GM18526 (cell line): ENCODE measurements around the gene MICAL2.

ENCODE experiments used
- POLR2A ChIP-seq: IDR thresholded peaks from 3 replicates; pipeline ENCODE4 v1.6.1; 2011; ENCODE audit not compliant: insufficient read length; ENCODE audit errors: extremely low read depth

The MICAL2 gene

DNA sequence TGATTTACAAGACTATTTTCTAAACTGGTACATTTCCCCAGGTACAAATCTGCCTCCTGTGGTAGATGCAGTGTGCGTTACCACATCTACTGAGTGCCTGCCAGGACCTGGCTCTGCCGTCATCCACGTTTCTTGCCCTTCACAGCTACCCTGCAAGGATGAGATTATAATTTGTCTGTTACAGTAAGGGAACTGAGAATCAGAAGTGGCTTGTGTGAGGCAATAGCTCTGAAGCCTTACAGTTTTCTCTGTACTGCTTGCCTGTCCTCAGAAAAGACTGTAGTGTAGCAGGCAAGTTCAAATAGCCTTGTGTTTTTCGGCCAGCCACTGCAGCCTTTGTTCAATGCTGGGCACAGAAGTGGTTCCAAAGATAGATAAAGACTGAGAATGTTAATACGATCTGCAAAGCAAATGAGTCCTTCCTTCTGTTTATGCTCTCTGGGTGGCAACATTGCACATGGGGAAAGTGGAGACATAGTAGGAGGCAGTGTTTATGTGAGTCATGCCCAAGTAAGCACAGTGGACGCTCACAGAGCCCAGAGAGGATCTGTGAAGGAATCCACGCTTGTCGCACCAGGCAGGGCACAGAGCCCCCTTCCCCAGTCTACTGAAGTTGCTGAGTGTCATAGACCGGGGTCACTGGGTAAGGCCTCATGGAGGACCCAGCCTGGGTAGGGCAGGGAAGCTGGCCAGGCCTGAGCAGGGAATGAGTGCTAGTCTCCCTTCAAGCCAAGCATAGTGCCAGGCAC, 49.1 kb downstream of the MICAL2 start:
- TF ChIP-seq POLR2A, result no peak

DNA sequence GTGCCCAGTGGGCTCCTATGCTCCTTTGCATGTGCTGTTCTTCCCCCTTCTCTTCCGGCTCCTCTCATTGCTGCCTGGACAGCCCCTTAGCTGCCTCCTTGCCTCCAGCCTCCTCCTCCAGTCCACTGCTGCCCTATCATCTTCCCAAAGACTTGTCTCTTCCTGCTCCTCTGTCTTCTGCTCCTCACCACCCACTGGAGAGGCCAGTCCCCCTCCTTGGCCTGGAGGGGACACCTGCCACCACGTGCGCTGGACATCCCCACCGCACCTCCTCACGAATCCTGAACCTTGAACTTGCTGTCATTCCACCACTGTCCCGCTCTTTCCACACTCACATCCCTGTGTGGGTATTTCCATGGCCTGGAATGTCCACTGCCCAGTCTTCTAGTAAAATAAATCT, 49.8 kb downstream of the MICAL2 start:
- no peak for TF ChIP-seq POLR2A

DNA sequence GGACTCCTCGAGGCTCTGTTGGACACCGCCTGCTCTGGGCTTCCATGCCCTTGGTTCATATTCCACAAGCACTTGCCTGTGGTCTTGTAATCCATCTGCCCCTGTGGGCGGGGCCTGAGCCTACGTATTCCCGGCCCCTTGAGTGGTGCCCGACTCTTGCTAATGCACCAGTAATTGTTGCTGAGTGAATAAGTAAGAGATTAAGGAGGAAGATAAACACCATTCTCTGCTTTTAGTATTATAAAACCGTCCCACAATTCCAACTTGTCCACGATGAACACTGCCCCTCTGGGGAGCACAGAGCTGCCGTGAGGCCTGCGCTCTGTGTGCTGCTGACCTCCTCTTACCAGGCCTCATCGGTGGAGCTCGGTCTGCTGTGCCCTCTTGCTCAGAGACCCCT, 50.3 kb downstream of the MICAL2 start:
- TF ChIP-seq POLR2A, result no peak

DNA sequence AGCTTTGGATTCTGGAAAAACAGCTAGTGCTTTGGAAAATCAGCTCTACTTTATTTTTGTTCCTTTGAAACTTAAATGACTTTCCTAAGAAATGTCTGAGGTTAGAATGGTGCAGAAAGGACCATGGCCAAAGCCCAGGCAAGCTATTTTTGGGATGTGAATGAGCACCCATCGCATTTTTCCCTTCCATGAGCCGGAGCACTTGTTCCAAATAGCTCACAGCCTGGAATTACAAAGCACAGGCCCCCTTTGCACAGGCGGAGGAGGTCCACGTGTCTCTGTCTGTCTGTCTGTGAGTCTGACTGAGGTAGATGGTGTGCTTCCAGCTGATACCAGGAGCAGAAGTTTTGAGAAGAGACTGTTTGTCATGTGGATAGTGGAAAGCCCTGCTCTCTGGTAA, 50.7 kb downstream of the MICAL2 start:
- no peak for TF ChIP-seq POLR2A

DNA sequence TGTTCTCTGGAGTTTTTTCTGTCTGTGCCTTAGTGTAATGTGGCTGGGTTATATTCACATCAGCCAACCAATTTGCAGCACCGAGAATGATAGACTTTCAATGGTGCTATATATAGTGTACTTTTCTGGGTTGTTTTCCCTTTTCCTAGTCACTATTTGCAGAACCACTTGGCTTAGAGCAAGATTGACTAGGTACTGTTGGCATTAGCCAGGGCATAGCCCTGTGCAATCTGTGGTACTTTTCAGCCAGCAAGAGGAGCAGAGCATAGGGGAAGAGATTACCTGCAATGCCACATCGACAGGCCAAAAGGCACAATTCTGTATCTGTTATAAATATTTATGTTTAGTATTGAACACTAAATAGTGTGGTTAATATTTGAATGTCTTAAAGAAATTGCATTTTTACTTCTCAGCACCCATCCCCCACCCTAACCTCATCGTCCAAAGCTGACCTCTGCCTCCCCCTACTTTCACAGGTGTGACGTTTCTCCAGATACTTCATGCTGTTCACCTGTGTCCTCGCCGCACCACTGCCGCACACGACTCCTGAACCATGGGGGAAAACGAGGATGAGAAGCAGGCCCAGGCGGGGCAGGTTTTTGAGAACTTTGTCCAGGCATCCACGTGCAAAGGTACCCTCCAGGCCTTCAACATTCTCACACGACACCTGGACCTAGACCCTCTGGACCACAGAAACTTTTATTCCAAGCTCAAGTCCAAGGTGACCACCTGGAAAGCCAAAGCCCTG, 51.4 kb downstream of the MICAL2 start:
- no peak for TF ChIP-seq POLR2A

DNA sequence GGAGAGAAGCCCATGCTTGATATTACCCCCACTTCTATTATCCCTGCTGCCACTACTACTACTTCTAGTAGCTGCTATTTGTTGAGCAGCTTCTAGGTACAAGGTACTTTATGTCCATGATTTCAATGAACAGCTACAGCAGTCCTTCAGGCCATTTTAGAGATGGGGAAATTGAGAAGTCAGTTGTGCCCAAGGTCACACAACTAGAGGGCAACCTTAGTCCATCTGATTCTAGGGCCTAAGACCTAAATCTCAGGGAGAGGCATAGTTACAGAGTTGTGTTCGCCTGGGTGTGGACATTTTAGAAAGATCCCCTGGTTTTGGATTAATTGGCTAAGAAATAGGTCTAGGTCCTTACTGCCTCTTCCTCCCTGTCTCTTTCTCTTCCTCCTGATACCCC, 52.3 kb downstream of the MICAL2 start:
- no peak for TF ChIP-seq POLR2A

DNA sequence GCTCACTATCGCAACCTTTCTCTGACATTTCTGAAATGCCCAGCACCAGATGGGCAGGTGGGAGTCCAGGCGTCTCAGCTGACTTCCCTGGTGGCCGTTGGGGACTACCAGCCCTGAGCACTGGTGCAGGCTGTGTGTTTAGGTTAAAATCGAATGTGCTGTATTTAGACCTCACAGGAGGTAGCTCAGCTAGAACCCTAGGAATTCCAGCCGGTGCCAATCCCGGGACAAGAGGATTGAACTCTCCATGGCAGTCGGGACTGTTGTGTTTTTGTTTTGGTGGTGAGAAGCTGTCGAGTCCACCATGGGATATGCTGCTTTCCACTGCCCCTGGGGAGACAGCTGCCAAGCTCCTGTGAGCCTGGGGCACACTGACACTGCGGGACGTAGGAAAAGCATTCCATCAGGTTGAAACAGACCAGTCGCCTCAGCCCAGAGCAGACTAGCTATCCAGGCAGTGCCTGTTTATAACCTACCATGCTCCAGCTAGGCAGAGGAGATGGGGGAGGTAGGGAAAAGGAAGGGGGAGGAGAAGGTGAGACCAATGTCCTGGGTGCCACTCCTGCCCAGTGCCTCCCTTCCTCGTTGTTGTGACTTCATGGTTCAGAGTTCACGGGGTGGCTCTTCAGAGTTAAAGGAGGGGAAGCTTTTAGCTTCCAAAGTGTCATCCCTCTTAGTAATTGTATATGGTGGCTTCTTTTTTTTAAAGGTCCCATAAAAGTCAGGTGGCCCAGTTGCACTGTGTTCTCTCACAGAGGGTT, 53.0 kb downstream of the MICAL2 start:
- no peak for TF ChIP-seq POLR2A

DNA sequence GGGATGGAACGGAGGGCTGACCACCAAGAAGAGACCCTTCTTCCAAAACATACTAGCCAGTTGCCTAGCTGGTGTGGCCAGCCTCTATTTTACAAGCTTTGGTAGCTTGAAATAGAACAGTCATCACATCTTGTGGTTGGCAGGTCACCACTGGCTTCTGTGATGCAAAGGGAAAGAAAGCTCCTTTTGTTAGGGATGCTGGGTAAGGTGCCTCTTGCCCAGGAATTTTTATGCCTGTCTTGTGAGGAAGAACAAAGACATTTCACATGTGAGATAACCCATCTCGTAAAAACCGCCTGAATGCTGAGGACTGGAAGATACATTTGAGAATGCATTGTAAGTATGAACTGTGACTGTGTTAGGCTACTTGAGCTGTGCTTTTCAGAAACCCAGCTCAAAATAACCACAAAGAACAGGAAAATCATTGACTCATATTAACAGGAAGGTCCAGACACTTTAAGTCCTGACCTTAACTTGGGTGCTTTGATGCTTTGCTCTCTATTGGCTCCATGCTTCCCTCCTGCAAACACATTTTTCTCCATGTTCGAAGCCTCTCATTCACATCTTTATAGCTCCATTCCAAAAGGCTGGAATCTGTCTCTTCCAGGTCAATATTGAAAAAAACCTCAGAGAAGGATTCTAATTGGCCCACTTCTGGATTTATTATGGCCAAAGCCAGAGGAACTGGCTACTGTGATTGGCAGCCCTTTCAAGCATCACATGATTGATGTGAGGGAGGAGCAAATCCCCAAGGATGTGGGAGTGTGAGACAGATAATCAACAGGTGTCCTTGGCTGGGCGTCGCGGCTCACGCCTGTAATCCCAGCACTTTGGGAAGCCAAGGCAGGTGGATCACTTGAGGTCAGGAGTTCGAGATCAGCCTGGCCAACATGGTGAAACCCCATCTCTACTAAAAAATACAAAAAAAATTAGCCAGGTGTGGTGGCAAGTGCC, 53.9 kb downstream of the MICAL2 start:
- TF ChIP-seq POLR2A, result no peak

DNA sequence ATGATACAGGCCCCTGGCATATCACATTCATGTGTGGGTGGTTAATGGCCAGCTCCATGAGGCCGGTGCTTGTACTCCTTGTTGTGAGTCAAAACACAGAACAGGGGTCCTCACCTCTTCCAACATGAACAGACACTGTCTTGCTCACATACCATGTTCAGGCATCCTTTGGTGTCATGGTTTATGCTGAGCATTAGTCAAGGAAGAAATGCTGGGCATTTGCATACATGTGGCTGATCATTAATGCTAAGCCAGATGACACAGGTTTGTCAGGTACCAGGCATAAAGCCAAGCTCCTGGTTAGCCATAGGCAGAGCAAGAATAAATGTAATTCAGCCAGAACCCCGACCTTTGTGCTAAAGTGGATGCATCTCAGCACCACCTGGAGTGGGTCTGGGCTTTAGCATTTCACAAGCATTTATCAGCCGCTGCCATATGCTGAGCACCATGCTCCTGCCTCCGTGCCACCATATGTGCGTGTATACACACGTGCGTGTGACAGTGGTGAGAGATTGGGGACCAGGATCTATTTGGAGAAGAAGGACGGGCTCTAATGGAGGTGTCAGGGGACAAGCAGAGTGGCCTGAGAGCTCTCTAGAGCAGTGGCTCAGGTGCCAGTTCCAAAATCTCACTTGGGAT, 55.0 kb downstream of the MICAL2 start:
- no peak for TF ChIP-seq POLR2A

DNA sequence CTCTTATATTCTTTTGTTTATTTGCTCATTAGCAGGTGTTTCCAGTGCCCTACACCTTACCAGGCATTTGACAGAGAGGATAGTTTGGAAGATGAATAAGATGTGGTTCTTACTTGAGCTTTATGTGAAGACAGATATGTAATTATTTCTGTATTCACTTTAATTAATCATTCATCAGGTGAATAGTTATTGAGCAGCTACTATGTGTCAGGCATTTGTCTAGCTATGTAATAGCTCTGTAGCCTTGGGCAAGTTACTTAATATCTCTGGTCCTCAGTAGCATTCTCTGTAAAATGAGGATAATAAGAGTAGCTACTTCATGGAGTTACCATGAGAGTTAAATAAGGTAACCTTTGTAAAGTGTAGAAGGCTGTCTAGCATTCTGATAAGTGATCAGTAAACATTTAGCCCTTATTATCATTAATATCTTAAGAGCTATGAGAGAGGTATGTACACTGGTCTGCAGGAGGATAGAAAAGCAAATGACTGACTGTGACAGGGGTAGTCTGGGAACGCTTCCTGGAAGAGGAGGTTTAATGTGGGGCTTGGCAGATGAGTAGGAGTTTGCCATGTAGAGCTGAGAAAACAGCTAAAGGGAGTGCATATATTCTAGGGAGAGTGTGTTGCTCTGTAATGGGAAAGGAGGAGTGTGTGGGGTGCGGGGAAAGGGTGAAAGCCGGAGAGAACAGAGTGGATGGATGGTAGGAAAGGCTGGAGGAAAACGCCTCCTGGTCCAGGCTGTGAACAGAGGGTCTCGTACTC, 56.1 kb downstream of the MICAL2 start:
- TF ChIP-seq POLR2A, result no peak

DNA sequence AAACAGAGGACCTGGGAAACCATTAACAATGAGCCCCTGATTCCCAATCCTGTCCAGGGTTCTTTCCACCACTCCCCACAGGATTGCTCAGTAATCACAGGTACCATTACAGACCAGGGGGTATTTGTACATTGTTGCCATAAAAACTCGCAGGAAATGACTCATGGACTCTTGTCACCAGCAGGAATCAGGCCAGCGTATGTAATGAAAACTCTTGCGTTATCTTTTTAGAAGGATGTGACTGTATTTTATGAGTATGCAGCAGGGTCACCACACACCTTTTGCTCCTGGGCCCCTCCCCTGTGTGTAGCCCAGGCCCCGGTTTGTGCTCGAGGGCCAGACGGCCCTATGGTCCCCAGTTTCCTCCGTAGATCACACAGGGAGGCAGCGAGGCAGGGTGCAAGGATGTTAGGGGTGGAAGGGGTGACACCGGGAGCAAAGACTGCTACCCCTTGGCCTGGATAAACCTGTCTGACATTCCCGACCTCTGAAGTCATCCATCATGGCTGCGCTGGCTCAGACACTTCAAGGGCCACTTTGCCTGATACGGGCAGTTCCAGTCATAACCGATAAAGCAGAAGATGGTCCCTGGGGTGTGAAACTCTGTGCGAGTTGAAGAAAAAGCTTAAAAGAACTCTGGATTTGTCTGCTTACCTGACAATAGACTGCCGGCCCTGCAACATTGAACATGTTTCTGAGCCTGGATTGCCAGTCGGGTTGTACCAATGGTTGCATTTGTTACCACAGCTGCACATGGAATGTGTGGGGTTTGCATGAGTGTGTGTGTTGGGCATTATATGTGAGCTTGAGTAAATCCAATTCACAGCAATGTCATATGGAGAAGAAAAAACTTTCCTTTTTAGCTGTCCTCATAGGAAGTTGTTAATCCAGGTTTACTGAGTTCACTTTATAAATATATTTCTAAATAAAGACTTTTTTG, 56.9 kb downstream of the MICAL2 start:
- no peak for TF ChIP-seq POLR2A

DNA sequence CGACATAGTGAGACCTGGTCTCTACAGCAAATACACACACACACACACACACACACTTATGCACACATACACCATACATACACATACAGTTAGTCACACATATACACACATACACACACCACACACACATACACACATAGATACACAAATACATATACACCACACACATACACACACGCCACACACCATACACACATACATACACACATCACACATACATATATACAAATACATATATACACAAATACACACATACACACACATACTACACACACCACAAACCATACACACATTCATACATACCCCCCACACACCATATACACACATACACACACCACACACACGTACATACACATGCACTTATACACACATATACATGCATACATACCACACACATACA, 57.7 kb downstream of the MICAL2 start:
- no peak for TF ChIP-seq POLR2A

DNA sequence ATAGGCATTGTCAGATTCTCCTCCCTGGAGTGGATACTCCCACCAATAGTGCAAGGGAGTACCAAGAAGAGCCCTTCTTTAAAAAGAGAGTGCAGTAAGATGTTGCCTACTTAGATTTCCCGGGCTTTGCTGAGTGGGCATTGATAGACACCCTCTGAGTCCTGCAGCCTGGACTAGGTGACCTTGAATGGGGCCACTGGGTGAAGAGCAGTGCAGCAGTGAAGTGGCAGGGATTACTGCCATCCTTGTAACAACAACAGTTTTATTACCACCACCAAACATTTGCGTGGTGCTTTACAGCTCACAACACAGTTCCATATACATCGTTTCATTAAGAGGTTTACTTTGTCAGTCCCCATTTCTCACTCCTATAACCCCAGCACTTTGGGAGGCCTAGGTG, 59.4 kb downstream of the MICAL2 start:
- no peak for TF ChIP-seq POLR2A

DNA sequence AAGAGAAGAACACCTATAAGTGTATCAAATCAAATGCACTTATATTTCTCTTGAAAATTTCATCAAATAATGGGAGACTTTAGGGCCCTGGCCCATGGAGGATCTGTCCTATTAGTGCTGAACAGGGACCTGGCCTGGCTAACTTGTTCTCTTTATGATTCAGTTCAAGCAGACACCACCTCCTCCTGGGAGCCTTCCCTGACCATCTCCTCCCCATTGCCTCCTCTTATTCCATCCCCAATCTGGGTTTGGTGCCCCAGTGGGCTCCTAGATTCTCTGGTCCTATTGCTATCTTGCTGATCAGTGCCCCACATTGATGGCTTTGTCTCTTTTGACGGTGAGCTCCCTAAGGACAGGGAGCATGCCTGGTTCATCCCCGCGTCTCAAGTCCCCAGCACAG, 60.1 kb downstream of the MICAL2 start:
- TF ChIP-seq POLR2A, result no peak
